ENCODE measurements around the gene E2F1. TPM values are rescaled to one million over a fixed set of nuclear protein-coding genes. Genes with fewer than 3 reads are reported as not detected.

The E2F1 gene
- total RNA-seq, 3 donors from 2014 or later, result 3.6 to 8.2 (median 4.1) TPM

GRCh38 chr20:33709398-33709797 lies 23.2 kb upstream of the E2F1 start:
- intact Hi-C loops (cut with DNase I, micrococcal nuclease), result no loop called here
- Histone ChIP-seq H3K9me3 (no peaks in the 10 kb centered on the region), H3K4me1 (ENCODE audit: low read depth) (peaks cover 3% of the 10 kb centered on the region), H3K4me3 (no peak overlapping the region), H3K36me3 (ENCODE audit: low read depth) (no peaks in the 10 kb centered on the region)
- no peak for TF ChIP-seq CTCF (IDR thresholded peaks at IDR 0.05)
- DNase-seq (no peak), ATAC-seq (no peak)

- H3K36me3 ChIP-seq (ENCODE audit: low read depth), result no peaks in the 10 kb centered on the region
- ATAC-seq (no peak), DNase-seq (no peak)
- H3K4me1 ChIP-seq (ENCODE audit: low read depth), result peaks cover 3% of the 10 kb centered on the region
- TF ChIP-seq CTCF (IDR thresholded peaks at IDR 0.05), result no peak
- H3K9me3 ChIP-seq, result no peaks in the 10 kb centered on the region
- intact Hi-C loops (cut with DNase I, micrococcal nuclease), result no loop called here
- H3K4me3 ChIP-seq, result no peak overlapping the region
Measured at GRCh38 chr20:33707668-33708067, 21.5 kb upstream of the E2F1 start.

- no peaks in the 10 kb centered on the region for H3K36me3 ChIP-seq (ENCODE audit: low read depth)
- H3K9me3 ChIP-seq, result peaks cover 6% of the 10 kb centered on the region
- intact Hi-C loops (cut with DNase I, micrococcal nuclease), result no loop called here
- no peak overlapping the region for H3K4me3 ChIP-seq
- TF ChIP-seq CTCF (IDR thresholded peaks at IDR 0.05), result no peak
- ATAC-seq (no peak), DNase-seq (no peak)
- no peaks in the 10 kb centered on the region for H3K4me1 ChIP-seq (ENCODE audit: low read depth)
Measured at GRCh38 chr20:33704197-33704924, 18.2 kb upstream of the E2F1 start.

GRCh38 chr20:33703498-33704137 lies 17.4 kb upstream of the E2F1 start:
- Histone ChIP-seq H3K4me3 (no peak overlapping the region), H3K9me3 (peaks cover 6% of the 10 kb centered on the region), H3K4me1 (ENCODE audit: low read depth) (no peaks in the 10 kb centered on the region), H3K36me3 (ENCODE audit: low read depth) (no peaks in the 10 kb centered on the region)
- no peak for TF ChIP-seq CTCF (IDR thresholded peaks at IDR 0.05)
- ATAC-seq (no peak), DNase-seq (no peak)
- intact Hi-C loops (cut with DNase I, micrococcal nuclease), result no loop called here

- intact Hi-C loops (cut with DNase I, micrococcal nuclease), result no loop called here
- ATAC-seq, result no peak
- Histone ChIP-seq H3K4me3 (no peak overlapping the region), H3K4me1 (ENCODE audit: low read depth) (no peaks in the 10 kb centered on the region), H3K36me3 (ENCODE audit: low read depth) (no peaks in the 10 kb centered on the region), H3K9me3 (peaks cover 6% of the 10 kb centered on the region)
- TF ChIP-seq CTCF (IDR thresholded peaks at IDR 0.05), result no peak
- DNase-seq, result no peak
Measured at GRCh38 chr20:33702861-33703260, 16.7 kb upstream of the E2F1 start.
